Choroid plexus epithelial cell (primary cell): ENCODE data around the gene CABCOCO1.

Source experiments
- DNase-seq: peaks from one replicate; pipeline ENCODE4 v3.0.0-alpha.2; 2010; ENCODE audit warnings: low read depth
- H3K4me3 ChIP-seq: 2 replicates; pipeline ENCODE4 v1.5.1; 2011; ENCODE audit warnings: low read depth, mild to moderate bottlenecking, control low read depth, low read length, moderate library complexity
- TF ChIP-seq, protein P1 (sequence below): conservative IDR thresholded peaks from 2 replicates; pipeline ENCODE4 v1.5.1; 2011; ENCODE audit warnings: low read depth, mild to moderate bottlenecking, control low read depth, inconsistent platforms, low read length, moderate library complexity

CABCOCO1 gene

GRCh38 chr10:61781969-61782403, 119.3 kb downstream of the CABCOCO1 start:
- H3K4me3 ChIP-seq, result no peak overlapping the region
- no peak for DNase-seq
- TF ChIP-seq, protein P1, sequence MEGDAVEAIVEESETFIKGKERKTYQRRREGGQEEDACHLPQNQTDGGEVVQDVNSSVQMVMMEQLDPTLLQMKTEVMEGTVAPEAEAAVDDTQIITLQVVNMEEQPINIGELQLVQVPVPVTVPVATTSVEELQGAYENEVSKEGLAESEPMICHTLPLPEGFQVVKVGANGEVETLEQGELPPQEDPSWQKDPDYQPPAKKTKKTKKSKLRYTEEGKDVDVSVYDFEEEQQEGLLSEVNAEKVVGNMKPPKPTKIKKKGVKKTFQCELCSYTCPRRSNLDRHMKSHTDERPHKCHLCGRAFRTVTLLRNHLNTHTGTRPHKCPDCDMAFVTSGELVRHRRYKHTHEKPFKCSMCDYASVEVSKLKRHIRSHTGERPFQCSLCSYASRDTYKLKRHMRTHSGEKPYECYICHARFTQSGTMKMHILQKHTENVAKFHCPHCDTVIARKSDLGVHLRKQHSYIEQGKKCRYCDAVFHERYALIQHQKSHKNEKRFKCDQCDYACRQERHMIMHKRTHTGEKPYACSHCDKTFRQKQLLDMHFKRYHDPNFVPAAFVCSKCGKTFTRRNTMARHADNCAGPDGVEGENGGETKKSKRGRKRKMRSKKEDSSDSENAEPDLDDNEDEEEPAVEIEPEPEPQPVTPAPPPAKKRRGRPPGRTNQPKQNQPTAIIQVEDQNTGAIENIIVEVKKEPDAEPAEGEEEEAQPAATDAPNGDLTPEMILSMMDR, result no peak

DNA sequence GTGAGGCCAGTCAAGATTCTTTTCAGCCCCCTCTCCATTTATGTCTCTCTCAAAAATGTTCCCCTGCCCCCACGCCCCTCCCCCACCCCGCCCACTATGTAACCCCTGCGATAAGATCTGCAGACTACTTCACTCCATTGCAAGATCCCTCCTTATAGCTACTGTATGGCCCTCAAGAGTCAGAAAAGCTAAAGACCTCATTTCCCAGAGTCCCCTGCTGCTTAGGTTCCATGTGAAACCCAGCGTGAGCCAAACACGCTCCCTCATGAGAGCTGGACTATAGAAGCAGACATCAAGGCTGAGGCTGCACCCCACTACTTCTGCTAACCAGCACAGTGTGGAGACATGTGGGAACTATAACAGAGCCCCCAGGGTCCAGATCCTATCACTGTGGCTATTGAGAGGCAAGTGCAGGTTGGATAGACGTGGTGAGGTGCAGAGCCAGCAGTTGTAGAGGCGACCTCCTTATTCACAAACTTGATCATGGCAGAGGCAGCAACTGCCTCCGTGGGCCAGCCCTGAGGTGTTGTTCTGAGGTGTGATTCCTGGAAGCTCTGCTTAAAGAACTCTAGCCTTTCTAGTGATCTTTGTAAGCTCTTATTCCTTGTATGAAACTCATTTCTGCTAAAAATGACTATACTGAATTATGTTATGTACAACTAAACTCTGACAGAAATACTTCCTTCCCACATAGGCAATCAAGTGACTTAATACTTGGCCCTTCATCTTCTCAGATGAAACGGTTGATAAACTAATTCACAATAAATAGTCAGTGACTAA, 121.8 kb downstream of the CABCOCO1 start:
- DNase-seq, result no peak

DNA sequence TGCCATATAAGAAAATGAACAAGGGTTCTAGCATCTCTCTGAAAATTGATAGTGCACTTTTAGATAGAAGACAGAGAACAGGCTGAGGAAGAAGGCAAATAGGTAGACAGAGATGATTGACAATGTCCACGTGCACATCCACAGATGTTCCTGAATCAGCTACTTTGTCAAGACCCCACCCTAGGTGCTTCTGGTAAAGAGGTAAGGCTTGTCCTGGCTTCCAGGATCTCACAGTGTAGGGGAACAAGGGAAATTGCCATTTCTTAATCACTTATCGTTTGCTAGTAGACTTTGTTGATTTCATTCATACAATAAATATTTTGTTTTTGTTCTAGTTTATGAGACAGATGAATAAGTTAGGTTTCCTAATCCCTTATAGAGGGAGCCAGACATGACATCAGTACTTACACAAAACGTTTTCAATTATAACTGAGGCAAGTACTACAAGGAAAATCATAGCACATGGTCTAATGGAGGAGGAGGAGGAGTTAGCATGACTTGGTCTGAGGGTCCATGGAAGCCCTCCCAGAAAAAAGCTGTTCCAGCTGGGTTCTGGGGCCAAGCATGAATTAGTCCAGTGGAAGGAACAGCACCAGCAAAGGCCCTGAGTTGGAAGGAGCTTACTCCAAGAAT, 122.9 kb downstream of the CABCOCO1 start:
- H3K4me3 ChIP-seq, result no peak overlapping the region
- no peak for DNase-seq
- TF ChIP-seq, protein P1, result no peak

More for the DNA sequence above, 121.8 kb downstream of the CABCOCO1 start:
- TF ChIP-seq, protein P1, result no peak
- no peak overlapping the region for H3K4me3 ChIP-seq

- TF ChIP-seq, protein P1, result no peak
- H3K4me3 ChIP-seq, result no peak overlapping the region
These were observed 124.0 kb downstream of the CABCOCO1 start for GRCh38 chr10:61786728-61787127.

DNA sequence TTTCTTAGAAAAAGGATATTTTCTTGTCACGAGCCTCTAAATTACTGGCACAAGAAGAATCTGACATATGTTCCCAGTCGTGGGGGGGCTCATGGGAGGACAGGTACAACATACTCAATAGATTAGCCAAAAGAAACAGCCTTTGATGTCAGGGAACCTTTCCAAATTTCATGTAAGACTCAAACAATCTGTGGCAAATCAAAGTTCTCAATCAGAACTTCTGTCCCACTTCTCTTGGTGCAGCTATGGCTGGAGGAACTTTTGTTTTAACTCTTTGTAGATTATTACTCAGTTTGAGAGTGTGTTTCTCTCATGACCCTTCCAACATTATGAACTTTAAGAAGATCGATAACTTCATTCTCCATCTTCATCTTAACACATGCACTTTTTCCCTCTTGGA, 124.4 kb downstream of the CABCOCO1 start:
- TF ChIP-seq, protein P1, result no peak
- no peak for DNase-seq
- no peak overlapping the region for H3K4me3 ChIP-seq

More at GRCh38 chr10:61786728-61787127, 124.0 kb downstream of the CABCOCO1 start:
- DNase-seq, result peak; percentile 90

DNA sequence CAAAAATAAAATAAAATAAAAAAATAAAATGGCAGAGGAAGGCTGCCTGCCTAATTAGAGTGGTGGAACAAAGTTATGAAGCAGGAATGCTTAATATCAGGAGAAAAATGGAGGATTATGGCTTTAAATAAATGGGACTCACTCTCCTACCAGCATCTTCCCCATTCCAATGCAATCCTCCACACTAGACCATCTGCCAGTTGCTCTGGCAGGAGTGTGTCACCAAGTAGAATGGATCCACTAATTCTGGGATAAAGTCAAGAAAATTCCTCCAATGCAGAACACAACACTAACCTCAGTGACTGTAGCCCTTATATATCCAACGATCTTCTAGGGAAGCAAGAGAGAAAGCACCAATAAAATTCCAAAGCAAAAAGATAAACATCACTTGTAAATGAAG, 126.3 kb downstream of the CABCOCO1 start:
- DNase-seq, result no peak
- no peak overlapping the region for H3K4me3 ChIP-seq
- TF ChIP-seq, protein P1, result no peak

DNA sequence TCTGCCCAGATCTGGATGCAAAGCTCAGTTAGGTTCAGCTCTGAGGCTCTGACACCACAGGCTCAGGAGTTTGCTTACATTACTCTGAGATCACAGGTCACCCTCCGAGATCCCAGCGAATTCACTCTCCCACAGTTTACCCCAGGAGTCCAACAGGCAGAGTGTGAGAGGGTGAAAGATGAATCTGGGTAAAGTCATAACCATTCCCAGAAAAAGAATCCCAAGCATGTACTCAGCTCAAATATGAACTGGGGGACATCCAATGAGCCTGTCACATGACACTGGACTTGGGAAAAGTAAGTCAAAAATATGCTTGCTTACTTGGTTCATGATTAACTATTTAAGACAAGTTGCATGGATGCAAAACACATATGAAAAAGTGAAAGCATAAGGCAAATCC, 128.5 kb downstream of the CABCOCO1 start:
- DNase-seq, result peak; percentile 72
- H3K4me3 ChIP-seq, result no peak overlapping the region
- TF ChIP-seq, protein P1, result no peak
